Right atrium auricular region (tissue), 2 donors: ENCODE results near the gene ATG2B. TPM values are rescaled to one million over a fixed set of nuclear protein-coding genes. Genes with fewer than 3 reads are reported as not detected.

Source experiments
- DNase-seq: peaks from one replicate; pipeline ENCODE4 v3.0.0-alpha.2; 2019; ENCODE audit warnings: low spot score
- H3K27ac ChIP-seq, 2 donors: fragments of 200-600 bp; sonication (generic); 1 replicate in 1 of 2; 2 replicates in 1 of 2; pipeline ENCODE4 v1.5.1; 2016 to 2019
- H3K27me3 ChIP-seq, 2 donors: fragments of 200-600 bp; sonication (generic); one replicate each; pipeline versions ENCODE4 v1.5.1 to v1.6.0; 2017 to 2019
- H3K36me3 ChIP-seq: fragments of 200-600 bp; sonication (generic); one replicate; pipeline ENCODE4 v1.5.1; 2016
- H3K4me1 ChIP-seq, 2 donors: fragments of 200-600 bp; sonication (generic); one replicate each; pipeline versions ENCODE4 v1.5.1 to v1.6.0; 2017 to 2019
- H3K4me3 ChIP-seq, 2 donors: fragments of 200-600 bp; sonication (generic); 1 replicate in 1 of 2; 2 replicates in 1 of 2; pipeline ENCODE4 v1.5.1; 2017 to 2019; ENCODE audit warnings: mild to moderate bottlenecking in 1 of 2, moderate library complexity in 1 of 2
- H3K9me3 ChIP-seq, 2 donors: fragments of 200-600 bp; sonication (generic); one replicate each; pipeline ENCODE4 v1.5.1; 2019
- total RNA-seq, 2 donors: library from RNA; depleted of rRNA; stranded (reverse); fragments of >200 nt; gene quantifications; one replicate each; pipeline ENCODE4 v1.1.0, GENCODE V29; 2016
- TF ChIP-seq, protein P1 (sequence below), 2 donors: fragments of 200-600 bp; sonication (generic); IDR thresholded peaks; one replicate each; pipeline ENCODE4 v1.5.1; 2019; ENCODE audit warnings: antibody characterized with exemption in 2 of 2

The ATG2B gene
- total RNA-seq, 2 donors from 2014 or later, result 15.1 to 16.2 TPM

DNA sequence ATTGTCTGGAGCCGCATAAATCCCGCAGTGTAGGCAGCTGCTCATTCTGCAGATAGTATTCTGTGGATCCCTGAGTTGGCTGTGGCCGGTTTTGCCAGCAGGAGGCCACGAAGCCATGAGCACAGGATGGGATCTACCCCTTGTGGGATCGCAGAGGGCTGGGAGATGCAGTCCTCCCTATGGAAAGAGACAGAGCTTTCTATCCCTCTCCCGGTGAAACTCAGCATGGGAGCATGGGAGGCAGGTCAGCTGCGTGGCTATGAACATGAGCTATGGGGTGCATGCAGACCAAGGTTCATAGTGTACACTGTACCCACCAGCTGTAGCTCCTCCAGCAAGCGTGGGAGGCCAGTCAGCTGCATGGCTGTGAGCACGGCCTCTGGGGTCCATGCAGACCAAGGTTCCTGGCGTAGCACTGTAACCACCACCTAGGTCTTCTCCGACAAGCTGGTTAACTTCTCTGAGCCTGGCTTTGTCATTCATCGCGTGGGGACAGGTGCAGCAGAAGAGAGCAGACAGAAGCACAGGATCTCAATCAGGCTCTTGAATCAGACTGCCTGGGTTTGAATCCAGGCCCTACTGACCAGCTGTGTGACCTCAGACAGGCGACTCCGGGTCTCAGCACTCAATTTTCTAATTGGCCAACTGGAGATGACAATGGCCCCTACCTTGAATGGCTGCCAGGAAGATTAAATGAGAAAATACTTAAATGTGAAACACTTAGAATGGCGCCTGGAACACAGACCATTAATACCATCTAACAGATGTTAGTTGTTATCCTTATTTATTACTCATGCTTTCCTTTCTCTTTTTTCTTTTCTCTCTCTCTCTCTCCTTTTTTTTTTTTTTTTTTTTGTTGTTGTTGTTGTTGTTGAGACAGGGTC, 101.1 kb downstream of the ATG2B start:
- Histone ChIP-seq H3K36me3 (no peaks in the 10 kb centered on the region), H3K4me1 (no peaks in the 10 kb centered on the region), H3K4me3 (no peak overlapping the region), H3K27ac (no peak overlapping the region), H3K27me3 (no peaks in the 10 kb centered on the region), H3K9me3 (peaks cover 0 to 17% of the 10 kb centered on the region in 2 donors)
- no peak for DNase-seq
- TF ChIP-seq, protein P1, sequence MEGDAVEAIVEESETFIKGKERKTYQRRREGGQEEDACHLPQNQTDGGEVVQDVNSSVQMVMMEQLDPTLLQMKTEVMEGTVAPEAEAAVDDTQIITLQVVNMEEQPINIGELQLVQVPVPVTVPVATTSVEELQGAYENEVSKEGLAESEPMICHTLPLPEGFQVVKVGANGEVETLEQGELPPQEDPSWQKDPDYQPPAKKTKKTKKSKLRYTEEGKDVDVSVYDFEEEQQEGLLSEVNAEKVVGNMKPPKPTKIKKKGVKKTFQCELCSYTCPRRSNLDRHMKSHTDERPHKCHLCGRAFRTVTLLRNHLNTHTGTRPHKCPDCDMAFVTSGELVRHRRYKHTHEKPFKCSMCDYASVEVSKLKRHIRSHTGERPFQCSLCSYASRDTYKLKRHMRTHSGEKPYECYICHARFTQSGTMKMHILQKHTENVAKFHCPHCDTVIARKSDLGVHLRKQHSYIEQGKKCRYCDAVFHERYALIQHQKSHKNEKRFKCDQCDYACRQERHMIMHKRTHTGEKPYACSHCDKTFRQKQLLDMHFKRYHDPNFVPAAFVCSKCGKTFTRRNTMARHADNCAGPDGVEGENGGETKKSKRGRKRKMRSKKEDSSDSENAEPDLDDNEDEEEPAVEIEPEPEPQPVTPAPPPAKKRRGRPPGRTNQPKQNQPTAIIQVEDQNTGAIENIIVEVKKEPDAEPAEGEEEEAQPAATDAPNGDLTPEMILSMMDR (IDR thresholded peaks at IDR 0.05), result no peak

DNA sequence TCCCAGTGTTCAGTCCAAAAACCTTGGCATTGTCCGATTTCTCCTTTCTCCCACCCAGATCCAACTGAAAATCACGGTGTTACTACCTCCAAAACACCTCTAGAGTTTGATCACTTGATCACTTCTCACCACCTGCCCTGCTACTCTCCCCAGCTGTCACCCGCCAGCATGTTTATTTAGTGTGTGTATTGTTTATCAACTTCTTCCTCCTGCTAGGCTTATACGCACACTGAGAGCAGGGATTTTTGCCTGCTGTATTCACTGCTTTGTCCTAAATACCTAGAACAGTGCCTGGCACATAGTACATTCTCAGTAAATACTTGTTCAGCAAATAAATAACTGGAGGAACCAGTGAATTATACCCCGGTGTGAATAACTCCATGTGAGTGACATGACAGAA, 102.1 kb downstream of the ATG2B start:
- H3K36me3 ChIP-seq, result no peaks in the 10 kb centered on the region
- H3K4me1 ChIP-seq, result no peaks in the 10 kb centered on the region
- H3K27ac ChIP-seq, result no peak overlapping the region
- H3K9me3 ChIP-seq, result peaks cover 0 to 17% of the 10 kb centered on the region in 2 donors
- TF ChIP-seq, protein P1 (IDR thresholded peaks at IDR 0.05), result no peak
- H3K4me3 ChIP-seq, result no peak overlapping the region
- DNase-seq, result no peak
- no peaks in the 10 kb centered on the region for H3K27me3 ChIP-seq

DNA sequence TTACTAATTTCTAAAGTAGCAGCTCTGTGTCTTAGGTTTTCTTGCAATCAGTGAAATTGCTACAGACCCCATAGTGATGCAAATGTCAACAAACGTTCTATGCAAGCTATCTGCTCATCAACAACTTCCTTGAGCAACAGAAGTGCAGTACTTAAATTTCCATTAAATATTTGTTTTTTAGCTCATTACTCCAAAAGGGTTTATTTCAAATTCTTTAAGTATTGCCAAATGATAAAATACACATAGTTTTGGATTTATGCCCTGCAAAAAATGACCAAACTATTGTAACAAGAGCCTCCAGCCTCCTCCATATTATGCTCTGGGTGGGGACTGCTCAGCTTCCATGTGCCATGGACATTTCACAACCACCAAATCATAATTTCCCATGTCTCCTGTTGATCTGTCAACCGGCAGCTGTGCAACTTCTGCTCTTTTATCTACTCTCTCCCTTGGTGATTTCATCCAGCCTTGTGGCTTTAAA, 102.8 kb downstream of the ATG2B start:
- Histone ChIP-seq H3K36me3 (no peaks in the 10 kb centered on the region), H3K27ac (no peak overlapping the region), H3K27me3 (no peaks in the 10 kb centered on the region), H3K4me3 (no peak overlapping the region), H3K4me1 (no peaks in the 10 kb centered on the region), H3K9me3 (peaks cover 0 to 17% of the 10 kb centered on the region in 2 donors)
- no peak for DNase-seq
- TF ChIP-seq, protein P1 (IDR thresholded peaks at IDR 0.05), result no peak

DNA sequence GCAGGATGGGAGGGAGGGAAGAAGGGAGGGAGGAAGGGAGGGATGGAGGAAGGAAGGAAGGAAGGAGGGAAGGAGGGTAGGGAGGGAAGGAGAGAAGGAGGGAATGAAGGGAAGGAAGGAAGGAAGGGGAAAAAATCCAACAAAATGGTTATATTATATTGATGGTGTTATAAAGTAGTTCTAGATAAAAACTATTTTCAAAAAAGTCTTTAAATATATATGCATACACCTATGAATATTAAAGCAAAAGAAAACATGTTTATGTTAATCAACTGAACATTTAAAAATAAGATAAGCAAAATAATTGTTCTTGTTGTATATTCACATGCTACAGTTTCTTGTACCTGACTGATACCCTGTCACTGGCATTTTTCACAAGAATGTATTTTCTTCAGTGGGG, 105.2 kb downstream of the ATG2B start:
- no peak overlapping the region for H3K4me3 ChIP-seq
- TF ChIP-seq, protein P1 (IDR thresholded peaks at IDR 0.05), result no peak
- H3K27ac ChIP-seq, result no peak overlapping the region
- no peaks in the 10 kb centered on the region for H3K36me3 ChIP-seq
- no peaks in the 10 kb centered on the region for H3K4me1 ChIP-seq
- H3K27me3 ChIP-seq, result no peaks in the 10 kb centered on the region
- DNase-seq, result no peak
- peaks cover 0 to 17% of the 10 kb centered on the region in 2 donors for H3K9me3 ChIP-seq

DNA sequence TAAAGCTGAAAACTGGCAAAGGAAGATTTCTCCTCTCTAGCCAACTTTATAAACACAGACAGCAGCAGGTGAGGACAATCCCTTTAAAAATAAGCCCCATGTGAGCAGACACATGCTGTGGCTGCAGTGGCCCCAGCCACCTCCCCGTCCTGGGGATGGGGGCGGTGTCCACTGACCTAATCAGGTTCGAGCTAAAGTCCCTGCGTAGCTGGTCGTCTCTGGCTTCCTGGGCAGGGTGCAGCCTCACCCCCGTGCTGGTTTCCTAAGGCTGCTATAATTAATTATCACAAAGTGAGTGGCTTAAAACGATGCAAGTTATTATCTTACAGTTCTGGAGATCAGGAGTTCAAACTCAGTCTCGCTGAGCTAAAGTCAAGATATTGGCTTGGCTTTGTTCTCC, 106.1 kb downstream of the ATG2B start:
- H3K4me3 ChIP-seq, result no peak overlapping the region
- TF ChIP-seq, protein P1 (IDR thresholded peaks at IDR 0.05), result no peak
- peaks cover 0 to 17% of the 10 kb centered on the region in 2 donors for H3K9me3 ChIP-seq
- no peaks in the 10 kb centered on the region for H3K4me1 ChIP-seq
- no peak for DNase-seq
- H3K27me3 ChIP-seq, result no peaks in the 10 kb centered on the region
- H3K27ac ChIP-seq, result no peak overlapping the region
- no peaks in the 10 kb centered on the region for H3K36me3 ChIP-seq
